Testis (tissue), 3 donors: ENCODE results near the gene VPS37B. TPM values are rescaled to one million over a fixed set of nuclear protein-coding genes. Genes with fewer than 3 reads are reported as not detected.
A peak's percentile ranks its signal among the peaks of the same experiment; 100 is the strongest.
"Not testable (repeated sequence)": the region's sequence is repeated elsewhere in the genome, so short reads cannot be mapped to it uniquely, and the experiment has no call there.

Experiments
- DNase-seq: peaks from one replicate; pipeline ENCODE4 v3.0.0-alpha.2; 2019
- H3K27ac ChIP-seq, 2 donors: fragments of 200-600 bp; sonication (generic); one replicate each; pipeline ENCODE4 v1.5.1; 2019
- H3K27me3 ChIP-seq: fragments of 200-600 bp; sonication (generic); one replicate; pipeline ENCODE4 v1.5.1; 2019
- H3K36me3 ChIP-seq: fragments of 200-600 bp; sonication (generic); one replicate; pipeline ENCODE4 v1.5.1; 2017; ENCODE audit warnings: low read depth; ENCODE audit errors: missing control alignments
- H3K4me1 ChIP-seq: fragments of 200-600 bp; sonication (generic); one replicate; pipeline ENCODE4 v1.5.1; 2019
- H3K4me3 ChIP-seq, 2 donors: fragments of 200-600 bp; sonication (generic); one replicate each; pipeline ENCODE4 v1.5.1; 2017 to 2019
- H3K9me3 ChIP-seq: fragments of 200-600 bp; sonication (generic); one replicate; pipeline ENCODE4 v1.5.1; 2017
- POLR2A ChIP-seq: fragments of 450-650 bp; IDR thresholded peaks from one replicate; pipeline ENCODE4 v1.6.1; 2017; ENCODE audit warnings: antibody characterized with exemption, mild to moderate bottlenecking, moderate library complexity
- whole genome bisulfite sequencing, 2 donors: methylation state at CpG; one replicate each; pipeline ENCODE4 v1.1.5; 2018; 5-methylcytosine and 5-hydroxymethylcytosine counted together
- intact Hi-C: fragments of 100-400 bp; cut with DNase I; formaldehyde crosslinking; loops from one replicate; pipeline ENCODE4 v1.15.1; 2023; ENCODE audit warnings: low total_unique reads
- polyA plus RNA-seq: library from polyadenylated mRNA; stranded (reverse); fragments of 350-450 nt; fragmentation: Illumina TruSeq; extraction: RNeasy Lipid Tissue Mini Kit (QIAGEN cat#74804); gene quantifications from one replicate; pipeline ENCODE4 v1.2.3, GENCODE V29; 2014; ENCODE audit warnings: low read depth, low replicate concordance; ENCODE audit not compliant: insufficient read depth
- total RNA-seq, 2 donors: library from RNA; depleted of rRNA; stranded (reverse); fragments of >200 nt; gene quantifications; one replicate each; pipeline ENCODE4 v1.2.3, GENCODE V29; 2016
- TF ChIP-seq, protein P1 (sequence below), 3 experiments: fragments of 450-650 bp in 2 of 3; fragments of 200-600 bp in 1 of 3; sonication (generic) in 1 of 3; IDR thresholded peaks; one replicate each; pipeline ENCODE4 v1.5.1; 2016 to 2019; ENCODE audit warnings: antibody characterized with exemption in 3 of 3, mild to moderate bottlenecking in 2 of 3, moderate library complexity in 1 of 3

Gene VPS37B
- total and polyA plus RNA-seq, 3 donors from 2014 or later, result 38.0 to 90.1 (median 75.8) TPM

- no peak overlapping the region for H3K27ac ChIP-seq
- 24 to 60% methylated on average over 3 of the region's 3 CpGs for WGBS, 2 donors
- intact Hi-C loops, result no loop called here
Observed at GRCh38 chr12:122876731-122877130, 19.2 kb downstream of the VPS37B start.

DNA sequence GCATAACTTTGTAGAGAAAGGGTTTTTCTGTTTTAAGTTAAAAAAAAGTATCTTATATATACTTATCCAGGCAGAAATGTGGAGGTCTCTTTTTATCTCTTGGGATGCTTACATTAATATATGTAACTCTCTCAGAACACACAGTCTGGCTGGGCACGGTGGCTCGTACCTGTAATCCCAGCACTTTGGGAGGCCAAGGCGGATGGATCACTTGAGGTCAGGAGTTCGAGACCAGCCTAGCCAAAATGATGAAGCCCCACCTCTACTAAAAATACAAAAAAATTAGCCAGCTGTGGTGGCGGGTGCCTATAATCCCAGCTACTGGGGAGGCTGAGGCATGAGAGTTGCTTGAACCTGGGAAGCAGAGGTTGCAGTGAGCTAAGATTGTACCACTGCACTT is 19.6 kb downstream of the VPS37B start:
- H3K27ac ChIP-seq, H3K9me3 ChIP-seq, H3K4me3 ChIP-seq, H3K27me3 ChIP-seq, DNase-seq, intact Hi-C loops, H3K36me3 ChIP-seq: not testable (repeated sequence)
- H3K4me1 ChIP-seq, result peaks cover 72% of the 10 kb centered on the region
- WGBS, 2 donors, result 71 to 81% methylated on average over 5 of the region's 5 CpGs

More at GRCh38 chr12:122876731-122877130, 19.2 kb downstream of the VPS37B start:
- no peak for DNase-seq
- H3K9me3 ChIP-seq, result no peaks in the 10 kb centered on the region
- no peak overlapping the region for H3K4me3 ChIP-seq
- no peak for TF ChIP-seq POLR2A
- TF ChIP-seq, protein P1, sequence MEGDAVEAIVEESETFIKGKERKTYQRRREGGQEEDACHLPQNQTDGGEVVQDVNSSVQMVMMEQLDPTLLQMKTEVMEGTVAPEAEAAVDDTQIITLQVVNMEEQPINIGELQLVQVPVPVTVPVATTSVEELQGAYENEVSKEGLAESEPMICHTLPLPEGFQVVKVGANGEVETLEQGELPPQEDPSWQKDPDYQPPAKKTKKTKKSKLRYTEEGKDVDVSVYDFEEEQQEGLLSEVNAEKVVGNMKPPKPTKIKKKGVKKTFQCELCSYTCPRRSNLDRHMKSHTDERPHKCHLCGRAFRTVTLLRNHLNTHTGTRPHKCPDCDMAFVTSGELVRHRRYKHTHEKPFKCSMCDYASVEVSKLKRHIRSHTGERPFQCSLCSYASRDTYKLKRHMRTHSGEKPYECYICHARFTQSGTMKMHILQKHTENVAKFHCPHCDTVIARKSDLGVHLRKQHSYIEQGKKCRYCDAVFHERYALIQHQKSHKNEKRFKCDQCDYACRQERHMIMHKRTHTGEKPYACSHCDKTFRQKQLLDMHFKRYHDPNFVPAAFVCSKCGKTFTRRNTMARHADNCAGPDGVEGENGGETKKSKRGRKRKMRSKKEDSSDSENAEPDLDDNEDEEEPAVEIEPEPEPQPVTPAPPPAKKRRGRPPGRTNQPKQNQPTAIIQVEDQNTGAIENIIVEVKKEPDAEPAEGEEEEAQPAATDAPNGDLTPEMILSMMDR (IDR thresholded peaks at IDR 0.05), result no peak
- H3K4me1 ChIP-seq, result peaks cover 70% of the 10 kb centered on the region
- no peaks in the 10 kb centered on the region for H3K27me3 ChIP-seq
- no peaks in the 10 kb centered on the region for H3K36me3 ChIP-seq

GRCh38 chr12:122875590-122876220 is 20.2 kb downstream of the VPS37B start:
- no peak for DNase-seq
- no peaks in the 10 kb centered on the region for H3K9me3 ChIP-seq
- H3K4me1 ChIP-seq, result peaks cover 72% of the 10 kb centered on the region
- no peak overlapping the region for H3K4me3 ChIP-seq
- no peaks in the 10 kb centered on the region for H3K36me3 ChIP-seq
- H3K27ac ChIP-seq, result no peak overlapping the region
- no peak for TF ChIP-seq POLR2A
- TF ChIP-seq, protein P1 (IDR thresholded peaks at IDR 0.05), result no peak
- no peaks in the 10 kb centered on the region for H3K27me3 ChIP-seq
- WGBS, 2 donors, result 68 to 88% methylated on average over 7 of the region's 7 CpGs
- intact Hi-C loops, result no loop called here

- TF ChIP-seq, protein P1 (IDR thresholded peaks at IDR 0.05), result no peak
- TF ChIP-seq POLR2A, result no peak
- no peak overlapping the region for H3K27ac ChIP-seq
Observed at GRCh38 chr12:122874081-122874480, 21.8 kb downstream of the VPS37B start.

DNA sequence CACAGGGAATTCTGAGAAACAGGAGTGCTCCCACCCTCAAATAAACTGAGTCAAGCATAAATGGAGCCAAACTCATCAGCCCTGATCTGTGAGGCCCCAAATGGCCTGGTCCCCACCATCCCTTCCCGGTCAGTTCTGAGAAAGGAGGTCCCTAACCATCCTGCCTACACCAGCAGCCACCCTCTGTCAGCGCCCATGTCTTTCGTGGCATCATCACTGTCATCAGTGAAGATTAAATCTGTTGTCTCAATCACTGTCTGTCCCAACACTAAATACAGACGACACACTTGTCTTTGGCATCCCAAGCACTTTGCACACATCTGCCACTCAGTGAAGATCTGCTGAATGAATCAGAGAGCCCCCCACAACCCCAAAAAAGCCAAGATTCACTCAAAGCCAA is 22.4 kb downstream of the VPS37B start:
- peak overlapping the region in 1 of 2 donors; percentile 92 for H3K27ac ChIP-seq
- no peak for TF ChIP-seq POLR2A
- TF ChIP-seq, protein P1 (IDR thresholded peaks at IDR 0.05), result no peak
- peaks cover 69% of the 10 kb centered on the region for H3K4me1 ChIP-seq
- H3K27me3 ChIP-seq, result no peaks in the 10 kb centered on the region
- intact Hi-C loops, result no loop called here
- no peaks in the 10 kb centered on the region for H3K36me3 ChIP-seq
- H3K9me3 ChIP-seq, result no peaks in the 10 kb centered on the region
- DNase-seq, result no peak
- WGBS, 2 donors, result 63 to 88% methylated on average over 4 of the region's 4 CpGs
- no peak overlapping the region for H3K4me3 ChIP-seq

More at GRCh38 chr12:122874081-122874480, 21.8 kb downstream of the VPS37B start:
- WGBS, 2 donors, result 69 to 80% methylated on average over 12 of the region's 12 CpGs
- no peak overlapping the region for H3K4me3 ChIP-seq
- intact Hi-C loops, result no loop called here
- H3K9me3 ChIP-seq, result no peaks in the 10 kb centered on the region
- DNase-seq, result no peak
- H3K27me3 ChIP-seq, result no peaks in the 10 kb centered on the region
- H3K36me3 ChIP-seq, result no peaks in the 10 kb centered on the region
- peaks cover 69% of the 10 kb centered on the region for H3K4me1 ChIP-seq
